CMK (cell line): ENCODE results near the gene CDK5RAP2.
"Not testable (repeated sequence)": the region's sequence is repeated elsewhere in the genome, so short reads cannot be mapped to it uniquely, and the experiment has no call there.

ENCODE experiments used
- DNase-seq: peaks from one replicate; pipeline ENCODE4 v3.0.0-alpha.2; 2010; ENCODE audit warnings: low read depth

The CDK5RAP2 gene

DNA sequence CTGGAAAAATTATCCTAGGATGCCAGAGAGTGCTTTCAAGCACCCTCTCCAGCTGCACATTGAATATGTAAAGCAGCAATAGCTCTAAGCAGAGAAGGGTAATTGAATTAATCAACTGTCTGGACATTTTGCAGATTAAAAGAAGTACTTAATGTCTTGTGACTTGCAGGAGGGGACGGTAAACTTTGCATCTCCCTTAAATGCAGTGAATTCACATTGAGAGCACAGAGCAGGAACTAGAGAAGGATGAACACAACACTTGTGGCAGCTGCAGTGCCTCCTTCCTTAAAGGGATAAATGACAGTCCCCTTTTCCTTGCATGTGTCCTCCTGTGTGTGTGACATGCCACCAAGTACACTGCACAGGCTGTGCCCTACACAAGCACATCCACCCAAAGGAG is 7.4 kb upstream of the CDK5RAP2 start:
- no peak for DNase-seq

DNA sequence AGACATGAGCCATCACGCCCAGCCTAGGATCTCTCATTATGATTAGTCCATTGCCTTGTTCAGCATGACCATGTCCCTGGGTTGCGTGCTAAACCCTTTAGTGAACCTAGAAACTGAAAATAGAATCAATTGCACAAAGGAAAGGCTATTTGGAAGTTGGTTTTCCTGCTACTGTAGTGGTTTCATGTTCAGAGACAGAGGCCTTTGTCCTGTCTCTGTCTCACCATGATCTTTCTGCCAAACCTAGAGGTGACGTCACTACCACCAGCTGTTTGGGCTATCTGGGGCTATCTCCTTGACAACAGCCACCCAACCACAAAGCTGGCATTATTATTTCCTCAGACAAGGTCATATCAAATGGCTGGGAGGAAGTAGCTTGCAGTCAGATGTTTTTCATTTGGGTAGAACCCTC is 4.0 kb upstream of the CDK5RAP2 start:
- peak; percentile 90 for DNase-seq

DNA sequence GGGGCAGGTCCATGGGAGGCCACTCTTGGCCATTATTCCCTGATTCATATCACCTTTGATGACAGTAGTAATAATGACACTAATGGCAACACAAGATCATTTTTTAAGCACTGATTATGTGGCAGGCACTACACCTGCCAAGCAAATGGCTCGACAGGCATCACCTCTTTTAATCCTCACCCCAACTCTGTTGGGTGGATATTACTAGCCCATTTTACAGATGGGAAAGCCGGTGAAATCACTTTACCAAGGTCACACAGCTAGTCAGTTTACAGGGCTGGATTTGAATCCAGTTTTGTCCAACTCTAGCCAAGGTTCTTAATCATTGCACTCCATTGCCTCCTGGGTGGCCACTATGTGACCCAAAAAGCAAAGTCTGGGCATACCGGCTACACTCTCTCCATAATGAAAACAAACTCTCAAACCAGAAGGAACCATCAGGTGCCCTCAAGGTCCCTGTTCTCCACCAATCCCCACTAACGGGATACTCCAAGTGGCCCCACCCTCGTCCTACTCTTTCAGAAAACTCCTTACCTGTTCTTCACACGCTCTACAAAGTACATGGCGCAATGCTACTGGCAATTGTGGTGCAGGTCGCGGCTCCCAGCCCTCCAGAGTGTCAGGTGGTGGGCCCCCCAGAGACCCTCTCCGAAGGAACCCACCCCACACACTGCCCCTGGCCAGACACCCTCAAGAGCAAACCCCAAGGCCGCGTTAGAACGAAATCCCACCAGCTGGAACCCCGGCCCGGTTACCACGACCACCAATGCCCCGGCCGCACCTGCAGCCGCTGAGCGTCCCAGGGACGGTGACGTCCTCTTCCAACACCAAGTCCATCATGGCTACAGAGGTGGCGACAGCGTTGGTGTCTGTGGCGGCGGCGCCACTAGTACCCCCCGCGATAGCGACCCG is 572 bp downstream of the CDK5RAP2 start:
- no peak for DNase-seq

DNA sequence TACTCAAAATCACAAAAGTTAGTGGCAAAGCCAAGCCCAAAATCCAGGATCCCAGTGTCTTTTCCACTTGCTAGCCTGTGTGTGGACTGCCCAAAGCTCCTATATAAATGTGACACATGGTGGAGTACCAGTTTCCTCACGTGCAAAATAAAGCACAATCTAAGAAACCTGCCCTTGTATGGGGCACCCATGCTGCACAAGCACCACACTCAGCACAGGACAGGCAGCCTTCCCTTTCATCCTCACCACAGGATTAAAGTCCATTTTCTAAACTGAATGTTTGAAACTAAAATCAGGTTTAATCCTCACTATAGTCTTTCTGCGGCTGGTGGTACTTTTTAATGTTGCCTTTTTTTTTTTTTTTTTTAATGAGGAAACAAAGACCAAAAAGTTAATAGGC is 5.5 kb downstream of the CDK5RAP2 start:
- DNase-seq = no peak

GRCh38 chr9:120572472-120572871 is 7.5 kb downstream of the CDK5RAP2 start:
- no peak for DNase-seq

- DNase-seq = no peak
Observed at GRCh38 chr9:120571443-120572257, 8.3 kb downstream of the CDK5RAP2 start.

DNA sequence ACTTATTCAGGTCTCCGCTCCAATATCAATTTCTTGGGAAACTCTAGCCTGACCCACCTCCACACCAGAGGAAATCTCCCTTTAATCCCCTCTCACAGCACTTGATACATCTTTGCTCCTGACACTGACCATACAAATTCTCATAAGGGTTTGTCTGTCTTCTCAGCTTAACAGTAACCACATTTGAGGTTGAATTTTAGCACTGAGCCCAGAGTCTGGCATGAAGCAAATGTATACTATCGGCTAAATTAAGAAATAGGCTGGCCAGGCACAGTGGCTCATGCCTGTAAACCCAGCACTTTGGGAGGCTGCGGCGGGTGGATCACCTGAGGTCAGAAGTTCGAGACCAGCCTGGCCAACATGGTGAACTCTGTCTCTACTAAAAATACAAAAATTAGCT is 9.7 kb downstream of the CDK5RAP2 start:
- no peak for DNase-seq

- no peak for DNase-seq
Observed at GRCh38 chr9:120569556-120569955, 10.4 kb downstream of the CDK5RAP2 start.

DNA sequence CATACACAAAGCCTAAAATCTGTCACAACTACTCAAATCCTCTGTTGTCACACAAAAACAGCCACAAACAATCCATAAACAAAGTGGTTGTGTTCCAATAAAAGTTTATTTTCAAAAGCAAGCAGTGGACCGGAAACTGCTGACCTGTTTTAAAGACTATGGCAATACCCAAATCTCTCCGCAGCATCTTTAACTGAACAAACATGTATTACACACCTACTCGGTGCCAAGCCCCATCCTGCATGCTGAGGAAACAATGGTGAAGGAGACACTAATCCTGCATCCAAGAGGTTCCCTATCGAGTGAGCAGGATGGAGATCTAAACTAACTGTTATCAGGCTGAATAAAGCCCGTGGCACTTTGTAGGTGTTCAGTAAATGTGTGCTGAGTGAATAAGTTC is 11.2 kb downstream of the CDK5RAP2 start:
- DNase-seq = no peak

GRCh38 chr9:120567874-120568273 is 12.1 kb downstream of the CDK5RAP2 start:
- no peak for DNase-seq

DNA sequence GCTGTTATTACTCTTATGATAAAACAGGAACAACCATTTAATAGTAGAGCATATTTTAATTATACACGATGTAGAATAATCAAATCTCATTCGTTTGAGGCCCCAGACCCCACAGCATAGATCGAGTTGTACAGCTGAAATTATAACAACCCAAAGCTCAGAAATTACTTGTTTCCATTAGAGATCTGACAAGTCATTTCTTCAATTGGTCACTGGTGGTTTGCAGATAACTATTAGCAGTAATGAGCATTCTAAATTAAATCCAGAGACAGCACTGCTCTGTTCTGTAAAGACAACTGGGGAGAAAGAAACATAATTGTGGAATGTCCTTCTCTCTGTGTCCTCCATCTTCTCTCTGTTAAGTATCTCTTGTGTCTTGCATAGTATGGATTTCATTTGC is 12.9 kb downstream of the CDK5RAP2 start:
- no peak for DNase-seq

GRCh38 chr9:120564589-120564988 is 15.4 kb downstream of the CDK5RAP2 start:
- DNase-seq = no peak

- DNase-seq = no peak
Observed at GRCh38 chr9:120562861-120563443, 17.0 kb downstream of the CDK5RAP2 start.

DNA sequence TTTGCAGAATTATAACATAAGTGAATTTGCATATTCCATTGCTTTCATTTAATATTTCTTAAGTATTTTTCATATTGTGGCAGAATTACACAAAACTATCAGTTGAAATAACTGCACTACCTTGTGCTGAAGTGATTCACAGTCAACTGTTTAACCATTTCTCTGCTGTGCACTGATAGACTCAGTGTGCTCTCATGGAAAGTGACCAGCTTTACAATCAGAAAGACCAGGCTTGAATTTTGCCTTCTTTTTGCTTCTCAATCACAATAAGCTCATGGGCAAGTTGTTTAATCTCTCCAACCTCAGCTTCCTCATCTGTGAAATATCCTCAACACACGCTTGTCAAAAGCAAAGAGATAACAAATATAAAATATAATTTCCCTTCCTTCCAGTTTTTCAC is 18.3 kb downstream of the CDK5RAP2 start:
- peak; percentile 68 for DNase-seq

- DNase-seq = no peak
Observed at GRCh38 chr9:120559546-120559945, 20.4 kb downstream of the CDK5RAP2 start.

- DNase-seq = no peak
Observed at GRCh38 chr9:120558454-120558853, 21.5 kb downstream of the CDK5RAP2 start.

- no peak for DNase-seq
Observed at GRCh38 chr9:120557205-120557604, 22.8 kb downstream of the CDK5RAP2 start.

GRCh38 chr9:120556775-120557174 is 23.2 kb downstream of the CDK5RAP2 start:
- DNase-seq = no peak

DNA sequence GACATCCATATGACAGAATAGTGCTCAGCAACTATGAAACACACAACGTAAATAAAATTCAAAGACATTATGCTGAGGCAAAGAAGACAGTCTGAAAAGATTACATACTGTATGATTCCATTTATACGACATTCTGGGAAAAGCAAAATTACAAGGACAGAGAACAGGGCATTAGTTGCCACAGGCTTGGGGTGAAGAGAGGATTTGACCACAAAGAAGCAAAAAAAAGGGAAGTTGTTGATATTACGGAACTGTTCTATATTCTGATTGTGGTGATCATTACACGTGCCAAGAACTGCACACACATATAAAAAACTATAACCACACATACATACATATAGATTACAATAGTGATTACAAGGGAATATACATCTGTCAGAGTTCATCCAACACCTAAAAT is 24.1 kb downstream of the CDK5RAP2 start:
- no peak for DNase-seq

GRCh38 chr9:120552210-120552704 is 27.7 kb downstream of the CDK5RAP2 start:
- not testable (repeated sequence) for DNase-seq

GRCh38 chr9:120545701-120546550 is 34.0 kb downstream of the CDK5RAP2 start:
- DNase-seq = no peak

DNA sequence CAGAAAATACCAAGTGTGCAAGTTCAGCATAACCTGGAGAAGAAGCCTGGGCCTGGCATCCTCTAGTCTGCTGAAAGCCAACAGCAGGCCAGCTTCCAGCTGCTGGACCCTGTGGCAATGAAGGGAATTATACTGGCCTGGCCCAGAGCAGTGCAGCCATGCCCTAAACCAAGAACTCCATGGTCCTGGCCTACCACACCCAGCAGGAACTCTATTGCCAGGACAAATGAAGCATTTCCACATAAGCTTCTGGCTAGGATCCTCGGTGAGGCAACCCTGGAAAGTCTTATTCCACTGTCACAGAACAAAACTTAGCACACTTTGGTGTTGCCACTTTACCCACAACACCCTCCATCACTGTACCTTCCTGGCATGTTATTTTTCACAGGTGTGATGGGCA is 35.5 kb downstream of the CDK5RAP2 start:
- no peak for DNase-seq
